Stimulated activated CD4-positive, alpha-beta T cell treated with anti-CD3 and anti-CD28 coated beads, Interleukin-4, amount 100 ng/mL, for 48 hours (primary cell): ENCODE measurements around the gene METTL16.
A peak's percentile ranks its signal among the peaks of the same experiment; 100 is the strongest.

Experiments
- DNase-seq, 2 donors: peaks; one replicate each; pipeline ENCODE4 v3.0.0-alpha.2; 2020; ENCODE audit warnings: low read depth in 2 of 2

Gene METTL16

GRCh38 chr17:2396192-2396567, 115.5 kb downstream of the METTL16 start:
- no peak for DNase-seq

- DNase-seq: no peak
Measured at GRCh38 chr17:2395258-2396181, 116.2 kb downstream of the METTL16 start.

GRCh38 chr17:2394775-2395201, 116.9 kb downstream of the METTL16 start:
- DNase-seq: no peak

- DNase-seq: no peak
Measured at GRCh38 chr17:2393954-2394749, 117.5 kb downstream of the METTL16 start.

GRCh38 chr17:2393174-2393953, 118.3 kb downstream of the METTL16 start:
- peak; percentile 86 to 88 for DNase-seq

- DNase-seq: peak; percentile 98 to 99
Measured at GRCh38 chr17:2392252-2393173, 119.2 kb downstream of the METTL16 start.

GRCh38 chr17:2391597-2392251, 120.0 kb downstream of the METTL16 start:
- no peak for DNase-seq

- DNase-seq: no peak
Measured at GRCh38 chr17:2390199-2390836, 121.4 kb downstream of the METTL16 start.

GRCh38 chr17:2388683-2389055, 123.0 kb downstream of the METTL16 start:
- no peak for DNase-seq

- DNase-seq: no peak
Measured at GRCh38 chr17:2388020-2388682, 123.5 kb downstream of the METTL16 start.

- DNase-seq: no peak
Measured at GRCh38 chr17:2387086-2388019, 124.3 kb downstream of the METTL16 start.

- DNase-seq: no peak
Measured at GRCh38 chr17:2386400-2387085, 125.1 kb downstream of the METTL16 start.

- no peak for DNase-seq
Measured at GRCh38 chr17:2385240-2386210, 126.2 kb downstream of the METTL16 start.

- no peak for DNase-seq
Measured at GRCh38 chr17:2384439-2385127, 127.1 kb downstream of the METTL16 start.

GRCh38 chr17:2383628-2384167, 128.0 kb downstream of the METTL16 start:
- DNase-seq: no peak
